NCI-H146 treated with DMSO at 0.1 percent for 48 hours (cell line): ENCODE results near the gene MIS12.

Experiments used
- DNase-seq: peaks from one replicate; lab custom pipeline; 2025; ENCODE audit not compliant: unreplicated experiment; lab: John Stamatoyannopoulos, UW

The MIS12 gene, protein sequence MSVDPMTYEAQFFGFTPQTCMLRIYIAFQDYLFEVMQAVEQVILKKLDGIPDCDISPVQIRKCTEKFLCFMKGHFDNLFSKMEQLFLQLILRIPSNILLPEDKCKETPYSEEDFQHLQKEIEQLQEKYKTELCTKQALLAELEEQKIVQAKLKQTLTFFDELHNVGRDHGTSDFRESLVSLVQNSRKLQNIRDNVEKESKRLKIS

DNA sequence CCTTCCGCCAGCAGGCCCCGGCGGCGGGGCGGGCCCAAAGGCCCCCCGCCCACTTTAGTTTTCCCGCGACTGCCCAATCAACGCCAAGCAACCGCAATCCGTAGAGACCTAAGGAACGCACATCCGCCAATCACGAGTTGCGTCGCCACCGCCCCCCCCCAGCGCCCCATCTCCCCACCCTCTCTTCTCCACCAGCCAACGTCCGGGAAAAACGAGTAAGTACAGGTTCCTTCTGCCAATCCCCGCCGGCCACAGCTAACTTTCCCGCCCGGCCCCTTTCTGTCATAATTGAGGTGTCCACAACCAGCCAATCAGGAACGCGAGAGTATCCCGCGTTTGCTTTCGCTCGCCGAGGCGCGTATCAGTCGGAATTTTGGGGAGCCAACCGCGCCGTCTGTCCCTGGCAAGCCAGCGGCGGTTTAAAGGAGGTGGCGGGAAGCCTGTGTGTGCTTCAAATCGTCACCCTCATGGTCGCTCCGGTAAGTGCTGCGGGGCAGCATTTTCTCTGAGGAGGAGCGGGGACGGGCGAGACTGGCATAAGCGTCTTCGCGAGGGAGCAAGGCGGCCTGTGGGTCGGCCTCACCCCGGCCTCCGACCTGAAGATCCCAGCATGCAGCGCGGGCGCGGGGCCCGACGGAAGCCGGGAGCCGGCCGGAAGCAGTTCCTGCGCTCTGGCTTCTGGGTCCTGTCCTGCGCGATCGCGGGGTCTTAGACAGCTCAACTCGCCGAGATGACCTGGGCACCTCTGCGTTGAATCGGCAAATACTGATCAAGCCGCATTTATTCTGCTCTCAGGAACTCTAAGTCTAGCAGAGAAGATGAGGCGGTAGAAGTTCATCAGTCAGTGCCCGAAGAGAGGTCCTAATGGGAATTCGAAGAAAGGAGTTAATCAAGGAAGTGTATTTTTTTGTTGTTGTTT is at the start of gene MIS12:
Gene MIS12, plus strand, starts transcription at position 361 of the 919 bp plus-strand sequence. CDS start 2,297 bp downstream, outside the sequence.
- DNase-seq, result peak; percentile 98

DNA sequence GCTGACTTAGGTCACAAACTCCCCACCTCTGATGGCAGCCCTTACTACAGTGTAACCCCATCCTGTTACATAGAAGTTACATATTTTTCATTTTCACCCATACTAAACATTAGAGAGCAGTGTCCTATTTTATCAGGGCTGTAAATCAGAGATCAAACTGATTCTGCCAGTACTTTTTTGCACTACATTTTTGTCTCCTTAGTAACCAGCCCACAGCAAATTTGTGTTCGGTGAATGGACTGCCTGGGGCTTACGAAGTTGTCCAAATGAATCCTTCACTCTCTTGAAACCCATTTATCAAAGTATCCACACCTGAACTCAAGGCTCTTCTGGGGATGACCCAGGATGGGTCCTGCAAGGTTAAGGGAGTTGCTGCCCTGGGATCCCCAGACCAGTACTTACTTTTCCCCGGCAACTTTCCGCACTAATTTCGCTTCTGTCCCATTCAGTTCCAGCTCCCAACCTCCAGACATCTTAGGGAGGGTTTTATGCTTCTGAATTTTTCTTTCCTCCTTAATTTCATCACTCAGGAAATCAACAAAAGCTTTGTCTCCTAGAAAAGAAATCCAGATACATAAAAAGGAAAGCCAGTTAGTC is 48.5 kb upstream of the MIS12 start:
- DNase-seq, result no peak

DNA sequence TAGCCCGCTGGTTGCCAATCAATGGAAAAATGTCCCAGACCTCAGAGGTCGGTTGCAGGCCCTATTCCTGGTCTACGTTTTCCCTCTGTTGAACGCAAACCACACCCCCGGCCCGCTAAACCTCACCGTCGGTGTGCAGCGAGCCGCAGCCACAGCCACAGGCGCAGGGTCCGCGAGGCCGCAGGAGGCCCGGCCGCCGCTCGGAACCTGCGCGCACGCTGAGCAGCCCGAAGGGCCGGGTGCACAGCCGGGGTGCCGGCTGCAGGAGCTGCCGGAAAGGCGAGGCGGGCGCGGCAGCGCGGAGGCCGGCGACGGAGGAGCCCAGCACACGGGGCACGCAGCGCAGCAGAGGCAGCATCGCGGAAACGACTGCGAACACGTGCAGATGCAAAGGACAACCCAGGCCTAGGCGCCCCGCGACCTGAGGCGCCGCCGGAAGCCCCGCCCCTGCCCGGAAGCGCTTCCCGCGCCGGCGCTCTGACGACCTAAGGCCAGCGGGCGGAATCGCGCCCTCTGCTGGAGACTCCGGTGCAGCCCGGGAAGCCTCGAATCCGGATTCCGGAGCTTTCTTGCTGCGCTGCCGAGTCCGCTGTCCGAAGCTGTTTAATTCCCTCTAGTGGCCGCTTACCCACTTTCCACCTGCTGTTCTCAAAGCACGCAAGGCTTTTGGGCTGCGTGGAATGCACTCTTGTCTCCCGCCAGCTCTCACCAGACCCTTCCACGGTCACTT is 47.5 kb upstream of the MIS12 start, which contains the start of gene C1QBP:
Gene C1QBP, minus strand, starts transcription at position 440 of the 730 bp plus-strand sequence. Its CDS starts 82 bp downstream, at position 358.
- peak; percentile 78 for DNase-seq

DNA sequence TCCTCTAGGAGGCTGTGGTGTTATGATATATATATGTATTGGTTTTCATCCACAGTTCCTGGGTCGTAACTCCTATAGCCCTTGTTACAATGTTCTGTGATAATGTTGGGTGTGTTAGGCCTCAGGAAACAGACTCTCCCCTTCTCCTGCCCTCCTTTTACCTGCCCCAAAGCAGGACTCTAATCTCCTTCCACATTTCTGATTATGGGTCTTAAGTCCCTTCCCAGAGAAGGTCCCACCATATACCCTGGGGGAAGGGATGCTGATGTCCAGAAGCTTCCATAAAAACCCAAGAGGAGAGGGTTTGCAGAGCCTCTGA is 47.0 kb upstream of the MIS12 start:
- DNase-seq, result no peak

DNA sequence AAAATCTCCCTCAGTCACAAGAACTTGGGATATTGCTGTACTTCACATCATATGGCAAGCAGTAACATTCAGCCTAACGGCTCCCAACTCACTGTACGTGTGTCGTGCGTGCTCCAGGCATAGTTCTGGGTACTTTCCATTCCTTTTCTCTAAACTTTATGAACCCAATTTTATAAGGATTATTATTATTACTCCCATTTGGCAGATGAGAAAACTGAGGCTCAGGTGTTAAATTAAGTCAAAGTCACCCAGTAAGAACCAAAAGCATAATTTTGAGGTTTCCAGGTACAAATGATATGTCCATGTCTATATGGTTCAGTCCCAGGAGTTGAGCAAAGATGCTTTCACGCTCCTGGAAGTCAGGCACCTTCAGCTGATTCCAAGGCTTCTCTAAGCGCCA is 42.6 kb upstream of the MIS12 start:
- DNase-seq, result no peak

DNA sequence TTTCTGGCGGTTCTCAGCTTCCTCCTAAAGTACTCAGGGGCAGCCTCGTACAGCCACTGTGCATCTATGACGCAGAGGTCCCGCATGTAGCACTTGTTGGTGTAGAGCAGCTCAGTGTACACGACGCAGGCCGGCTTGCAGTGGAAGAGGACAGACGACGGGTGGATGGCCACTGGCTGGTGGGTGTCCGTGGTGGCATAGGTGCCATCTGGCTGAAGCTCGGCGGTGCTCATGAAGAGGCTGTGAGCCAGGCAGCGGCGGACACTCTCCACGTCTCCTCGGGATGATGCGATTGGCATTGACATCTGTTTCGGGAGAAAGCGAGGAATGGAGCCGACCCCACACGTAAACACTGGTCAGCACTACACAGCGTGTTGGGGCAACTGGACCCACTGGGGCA is 42.2 kb upstream of the MIS12 start:
- DNase-seq, result no peak

DNA sequence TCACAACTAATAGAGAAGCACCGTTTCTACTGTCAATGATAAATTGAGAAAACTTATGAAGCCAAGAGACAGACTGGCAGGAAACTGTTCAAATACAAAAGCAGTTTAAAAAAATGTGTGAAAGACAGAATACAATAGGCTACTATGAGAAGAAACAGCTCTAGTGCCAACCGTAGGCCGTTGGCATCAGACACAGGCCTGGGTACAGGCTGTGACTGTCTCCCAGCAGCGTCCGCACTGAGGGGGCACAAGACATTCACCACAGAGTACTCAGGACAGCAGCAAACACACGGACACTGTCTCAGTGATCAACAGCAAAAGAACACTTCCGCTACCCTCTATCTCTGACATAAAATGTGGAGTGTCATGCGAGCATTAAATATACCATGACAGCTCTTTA is 39.6 kb upstream of the MIS12 start:
- DNase-seq, result no peak

DNA sequence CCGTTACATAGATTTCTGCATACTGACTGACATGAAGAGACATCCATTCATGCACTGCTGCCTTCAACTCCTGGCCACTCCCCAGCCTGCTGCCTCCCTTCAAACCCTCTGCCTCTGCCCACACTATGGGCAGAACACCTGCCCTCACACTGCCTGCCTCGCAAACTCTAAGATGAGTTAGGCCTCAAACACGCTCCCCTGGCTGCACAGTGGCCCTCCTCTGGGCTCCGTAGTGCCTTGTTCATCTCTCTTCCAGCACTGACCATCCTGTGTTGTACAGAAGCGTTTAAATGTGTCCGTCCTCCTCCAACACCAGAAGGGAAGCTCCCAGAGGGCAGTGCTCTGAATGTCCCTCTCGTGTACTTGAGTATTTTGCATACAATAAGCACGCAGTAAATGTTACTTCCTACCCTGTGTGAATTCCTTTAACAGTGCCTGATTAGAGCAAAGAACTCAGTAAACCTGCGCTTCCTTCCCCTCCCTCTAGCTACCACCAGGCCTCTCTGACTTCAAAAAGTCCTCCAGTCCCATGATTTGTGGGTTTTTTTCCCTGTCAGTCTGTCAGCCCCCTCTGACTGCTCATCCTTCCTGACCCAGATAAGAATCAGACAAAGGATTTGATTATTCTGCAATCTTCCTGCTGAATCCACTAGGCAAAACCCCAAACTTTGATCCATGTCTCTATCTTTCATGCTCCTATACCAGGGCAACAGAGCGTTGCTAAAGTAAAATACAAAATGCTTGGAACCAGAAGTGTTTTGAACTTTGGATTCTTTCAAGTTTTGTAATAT is 21.5 kb upstream of the MIS12 start:
- DNase-seq, result no peak

DNA sequence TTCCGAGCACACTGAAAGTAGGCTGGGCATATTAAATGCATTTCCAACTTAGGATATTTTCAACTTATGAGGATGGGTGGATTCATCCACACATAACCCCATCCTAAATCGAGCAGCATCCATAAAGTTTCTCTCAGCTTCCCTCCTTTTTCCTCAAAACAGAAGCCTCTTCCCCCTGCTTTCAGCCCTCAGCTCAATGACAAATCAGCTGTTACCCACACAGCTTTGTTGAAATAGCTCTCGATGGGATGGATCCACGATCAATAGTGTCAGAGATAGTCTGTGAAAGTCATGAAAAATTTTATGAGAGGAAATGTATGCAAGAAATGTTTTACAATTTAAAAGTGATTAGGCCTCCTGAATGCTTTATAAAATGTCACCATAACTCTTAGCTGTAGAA is 20.1 kb upstream of the MIS12 start:
- DNase-seq, result no peak

DNA sequence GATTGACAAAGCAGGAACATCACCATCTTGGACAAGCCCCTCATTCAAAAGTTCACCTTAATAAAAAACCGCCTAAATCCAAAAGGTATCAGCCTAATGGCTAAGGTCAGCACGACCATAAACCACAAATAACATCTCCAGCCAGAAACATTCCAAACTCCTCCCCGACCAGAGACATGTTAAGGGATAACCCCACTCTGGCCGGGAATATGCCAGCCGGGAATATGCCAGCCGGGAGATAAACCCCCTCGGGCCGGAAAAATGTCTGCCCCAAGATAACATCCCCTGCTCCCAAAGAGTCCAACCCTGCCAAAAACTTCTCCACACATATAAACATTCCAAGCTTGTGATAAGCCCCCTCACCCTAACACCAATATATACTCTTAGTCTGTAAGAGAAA is 18.9 kb upstream of the MIS12 start:
- DNase-seq, result no peak

DNA sequence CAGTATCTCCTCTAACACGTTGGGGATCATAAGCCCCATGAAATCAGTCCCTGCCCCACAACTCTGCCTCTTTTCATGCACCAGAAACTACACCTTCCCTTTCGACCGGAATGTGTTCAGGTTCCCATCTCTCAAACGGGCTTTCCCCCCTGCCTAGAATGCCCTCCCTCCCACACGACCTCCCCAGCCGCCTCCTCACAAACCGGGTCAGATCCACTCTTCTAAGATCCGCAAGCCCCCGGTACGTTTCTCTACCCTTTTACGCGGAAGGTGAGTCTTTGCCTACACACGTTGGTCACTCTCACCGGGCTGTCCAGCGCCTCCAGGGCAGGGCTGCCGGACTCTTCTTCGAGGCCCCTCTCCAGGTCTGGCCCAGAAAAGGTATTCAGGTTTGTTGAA is 18.3 kb upstream of the MIS12 start:
- no peak for DNase-seq

DNA sequence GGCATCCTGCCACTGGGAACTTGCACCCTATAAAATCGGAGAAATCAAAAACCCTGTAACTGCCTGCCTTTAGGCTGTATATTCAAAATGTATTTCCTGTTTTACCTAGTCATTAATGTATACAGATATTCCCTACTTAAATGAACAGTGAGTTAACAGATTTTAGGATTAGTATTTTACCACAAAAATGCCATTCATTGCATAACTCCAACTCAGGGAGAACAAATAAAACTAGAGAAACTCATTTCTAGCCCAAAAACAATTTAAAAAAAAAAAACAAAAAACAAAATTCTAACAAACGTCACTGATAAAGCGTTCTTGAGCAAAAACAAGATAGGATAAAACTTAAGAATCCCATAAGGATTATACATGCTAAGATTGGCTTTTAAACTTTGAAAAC is 13.9 kb upstream of the MIS12 start:
- DNase-seq, result no peak

DNA sequence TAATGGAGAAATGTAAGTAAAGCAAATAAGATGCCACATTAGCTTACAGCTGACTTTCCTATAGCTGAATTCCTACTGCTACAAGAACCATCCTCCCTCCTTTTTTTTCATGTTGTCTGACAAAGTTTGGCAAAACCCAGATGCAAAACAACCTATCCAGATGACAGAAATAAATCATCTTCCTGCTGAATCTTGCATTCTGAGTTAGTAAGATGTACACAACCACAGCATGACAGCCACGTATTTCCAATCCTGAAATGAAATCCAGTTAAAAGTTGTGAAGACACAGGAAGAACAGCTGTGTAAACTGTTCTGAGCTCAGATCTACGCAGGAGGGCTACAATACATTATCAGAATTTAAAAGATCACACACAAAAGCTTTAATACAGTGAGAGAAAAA is 12.5 kb upstream of the MIS12 start:
- DNase-seq, result no peak

DNA sequence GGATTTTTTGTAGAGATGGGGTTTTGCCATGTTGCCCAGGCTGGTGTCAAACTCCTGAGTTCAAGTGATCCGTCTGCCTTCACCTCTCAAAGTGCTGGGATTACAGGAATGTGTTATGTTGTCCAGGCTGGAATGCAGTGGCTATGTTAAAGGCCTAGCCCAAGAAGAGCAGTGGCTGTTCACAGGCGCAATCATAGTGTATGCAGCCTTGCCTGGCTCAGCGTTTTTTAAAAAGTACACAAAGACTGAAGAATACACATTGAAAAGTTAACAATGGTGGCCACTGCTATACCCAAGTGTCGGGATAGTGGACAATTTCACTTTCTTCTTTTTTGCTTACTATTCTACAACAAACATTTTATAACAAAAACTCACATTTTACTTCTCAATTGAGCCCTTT is 7.4 kb upstream of the MIS12 start:
- no peak for DNase-seq

DNA sequence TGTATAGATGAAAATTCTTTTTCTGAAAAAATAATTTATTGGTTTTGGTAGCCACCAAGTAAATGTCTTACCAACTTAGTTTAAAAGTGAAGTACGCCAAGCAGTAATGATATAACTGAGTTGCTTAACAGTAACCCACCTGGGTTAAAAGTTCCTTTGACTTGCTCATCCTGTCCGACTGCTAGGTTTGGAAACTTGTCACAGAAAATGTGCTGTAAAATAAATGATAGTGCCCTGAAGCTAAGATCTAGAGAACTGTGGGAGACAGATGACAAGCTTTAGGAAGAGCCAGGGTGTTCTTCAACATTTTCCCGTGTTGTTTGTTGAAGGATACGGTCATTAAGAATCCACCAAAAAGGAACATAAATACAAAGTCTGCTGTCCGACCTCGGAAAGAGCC is 5.4 kb upstream of the MIS12 start:
- no peak for DNase-seq

DNA sequence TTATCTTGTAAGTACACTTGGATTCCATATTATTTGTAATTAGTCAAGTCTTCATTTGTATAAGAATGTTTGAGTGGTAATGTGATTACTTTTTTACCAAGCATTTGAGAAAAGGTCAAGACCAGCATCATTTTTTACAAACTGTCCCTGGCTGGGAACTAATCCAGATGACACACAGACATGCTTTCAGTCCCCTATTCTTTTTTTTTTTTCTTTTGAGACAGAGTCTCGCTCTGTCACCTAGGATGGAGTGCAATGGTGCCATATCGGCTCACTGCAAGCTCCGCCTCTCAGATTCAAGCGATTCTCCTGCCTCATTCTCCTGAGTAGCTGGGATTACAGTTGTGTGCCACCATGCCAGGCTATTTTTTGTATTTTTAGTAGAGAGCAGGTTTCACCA is 4.9 kb upstream of the MIS12 start:
- no peak for DNase-seq

DNA sequence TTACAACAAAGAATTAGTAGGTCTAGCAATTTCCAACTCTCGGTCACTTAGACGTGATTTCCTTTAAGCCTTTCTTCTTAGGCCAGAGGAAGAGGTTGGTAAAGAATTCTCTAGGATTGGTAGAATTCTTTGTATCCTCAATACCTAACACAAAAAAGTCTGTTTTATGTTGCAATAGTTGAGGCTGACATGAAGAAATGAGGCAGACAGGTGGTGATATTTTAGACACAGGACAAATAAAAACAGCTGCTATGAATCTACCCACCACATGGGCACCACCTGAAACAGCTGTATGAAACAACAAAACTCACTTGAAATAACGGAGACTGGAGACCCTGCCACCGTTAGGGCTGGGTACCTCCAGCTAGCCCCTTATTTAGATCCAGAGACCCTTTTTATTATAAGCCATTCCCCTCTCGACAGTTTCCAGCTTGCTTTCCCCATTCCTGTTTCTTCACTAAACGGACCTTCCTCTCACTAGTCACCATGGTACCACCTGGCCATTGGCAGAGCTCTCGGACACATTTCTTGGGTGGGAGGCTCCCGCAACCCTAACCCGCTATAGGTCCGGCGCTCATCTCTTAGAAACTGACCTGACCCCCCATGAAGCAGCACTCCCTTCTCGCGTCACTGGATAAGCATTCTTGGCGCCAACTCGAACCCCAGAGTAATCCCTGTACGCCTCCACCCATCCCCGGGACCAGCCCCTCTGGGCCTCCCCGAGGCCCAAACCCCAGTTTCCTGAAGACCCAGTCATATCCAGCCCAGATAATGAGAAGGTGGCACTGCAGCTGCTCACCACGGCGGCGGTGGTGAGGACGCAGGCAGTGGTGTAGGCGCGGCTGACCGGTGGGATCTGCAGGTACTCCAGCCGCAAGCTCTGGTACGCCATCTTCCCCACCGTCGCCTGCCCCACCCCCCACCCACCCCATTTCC is 828 bp upstream of the MIS12 start, which contains the start of gene DERL2:
Gene DERL2, minus strand, starts transcription at position 909 of the 936 bp plus-strand sequence. Its CDS starts 17 bp downstream, at position 892.
- no peak for DNase-seq

DNA sequence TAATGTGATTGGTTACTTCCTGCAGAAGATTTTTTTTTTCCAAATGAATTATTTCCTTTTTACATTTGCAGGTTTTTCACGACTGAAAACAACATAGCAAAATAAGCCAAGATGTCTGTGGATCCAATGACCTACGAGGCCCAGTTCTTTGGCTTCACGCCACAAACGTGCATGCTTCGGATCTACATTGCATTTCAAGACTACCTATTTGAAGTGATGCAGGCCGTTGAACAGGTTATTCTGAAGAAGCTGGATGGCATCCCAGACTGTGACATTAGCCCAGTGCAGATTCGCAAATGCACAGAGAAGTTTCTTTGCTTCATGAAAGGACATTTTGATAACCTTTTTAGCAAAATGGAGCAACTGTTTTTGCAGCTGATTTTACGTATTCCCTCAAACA is 2.4 kb downstream of the MIS12 start:
- DNase-seq, result no peak

DNA sequence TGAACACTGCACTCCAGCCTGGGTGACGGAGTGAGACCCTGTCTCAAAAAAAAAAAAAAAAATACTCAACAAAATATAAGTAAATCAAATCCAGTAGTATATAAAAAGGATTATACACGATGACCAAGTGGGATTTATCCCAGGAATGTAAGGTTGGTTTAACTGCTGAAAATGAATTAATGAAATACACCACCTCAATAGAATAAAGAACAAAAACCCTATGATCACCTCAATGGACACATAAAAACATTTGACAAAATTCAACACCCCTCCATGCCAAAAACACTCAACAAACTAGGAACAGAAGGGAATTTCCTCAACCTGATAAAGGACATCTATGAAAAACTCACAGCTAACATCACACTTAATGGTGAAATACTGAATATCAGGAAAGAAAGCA is 6.6 kb downstream of the MIS12 start:
- DNase-seq, result no peak
